MCF 10A (cell line): Measurements from ENCODE around the gene GLRX. TPM values are rescaled to one million over a fixed set of nuclear protein-coding genes. Genes with fewer than 3 reads are reported as not detected.

ENCODE experiments used
- BruUV-seq: library from RNA; stranded (reverse); fragments of 400-500 nt; replicated peaks from 2 replicates; lab custom pipeline; 2021; lab: Mats Ljungman, UMichigan
- CTCF ChIA-PET: fragments of 300-600 bp; sonication (Branson Sonifier 250); formaldehyde crosslinking; extraction: SDS; loops from one replicate; lab custom pipeline; 2021; ENCODE audit warnings: antibody characterized with exemption, inconsistent platforms; lab: Yijun Ruan, JAX
- POLR2A ChIA-PET: fragments of 300-600, 350-650 bp; sonication (Branson Sonifier 250); formaldehyde crosslinking; extraction: SDS; loops from one replicate; lab custom pipeline; 2020; ENCODE audit warnings: antibody characterized with exemption, inconsistent platforms; lab: Yijun Ruan, JAX
- DNase-seq: peaks from one replicate; pipeline ENCODE4 v3.0.0-alpha.2; 2018; ENCODE audit not compliant: unreplicated experiment
- H3K27ac Mint-ChIP-seq: one replicate; pipeline ENCODE4 v1.8.0; 2022; ENCODE audit warnings: mild to moderate bottlenecking, low read depth, mixed read lengths; ENCODE audit not compliant: unreplicated experiment
- H3K27me3 Mint-ChIP-seq: one replicate; pipeline ENCODE4 v1.8.0; 2022; ENCODE audit warnings: mixed read lengths; ENCODE audit not compliant: insufficient read depth, unreplicated experiment
- H3K36me3 Mint-ChIP-seq: one replicate; pipeline ENCODE4 v1.8.0; 2022; ENCODE audit warnings: mild to moderate bottlenecking, moderate library complexity, mixed read lengths; ENCODE audit not compliant: insufficient read depth, unreplicated experiment
- H3K4me1 Mint-ChIP-seq: one replicate; pipeline ENCODE4 v1.8.0; 2022; ENCODE audit warnings: mixed read lengths; ENCODE audit not compliant: insufficient read depth, unreplicated experiment
- H3K4me3 Mint-ChIP-seq: one replicate; pipeline ENCODE4 v1.8.0; 2022; ENCODE audit warnings: mild to moderate bottlenecking, moderate library complexity, mixed read lengths; ENCODE audit not compliant: unreplicated experiment
- H3K9me3 Mint-ChIP-seq: one replicate; pipeline ENCODE4 v1.8.0; 2022; ENCODE audit warnings: mixed read lengths; ENCODE audit not compliant: unreplicated experiment
- intact Hi-C: fragments of 100-400 bp; cut with micrococcal nuclease; formaldehyde crosslinking; loops from 2 replicates; pipeline ENCODE4 v1.14.1; 2022
- total RNA-seq: library from RNA; stranded (reverse); gene quantifications from 2 replicates; pipeline ENCODE4 v1.2.3, GENCODE V29; 2022
- TF ChIP-seq, protein P1 (sequence below): fragments of 200-600 bp; IDR thresholded peaks from one replicate; pipeline ENCODE4 v1.8.0; 2022; ENCODE audit warnings: antibody characterized with exemption, mild to moderate bottlenecking; ENCODE audit not compliant: unreplicated experiment

The GLRX gene
- total RNA-seq, 1 experiment from 2014 or later: 41.4 TPM

DNA sequence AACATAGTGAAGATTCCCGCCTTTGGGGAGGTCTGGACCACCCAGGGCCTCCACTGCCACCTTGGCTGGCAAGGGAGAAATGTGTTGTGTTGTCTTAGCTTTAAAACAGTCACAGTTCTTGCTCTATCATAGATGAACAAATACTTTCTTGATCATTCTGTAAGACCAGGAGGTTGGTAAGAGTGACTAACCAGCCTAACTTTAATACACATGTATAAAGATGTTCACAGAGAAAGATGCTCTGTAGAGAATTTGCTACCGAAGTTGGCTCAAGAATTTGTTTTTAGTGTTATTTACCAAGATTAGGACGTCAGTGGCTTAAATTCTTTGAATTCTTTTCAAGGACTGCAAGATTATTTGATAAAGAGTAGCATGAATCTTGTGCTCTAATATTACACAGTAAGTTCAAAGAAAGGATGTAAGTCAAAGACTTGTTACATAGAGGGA is 28.4 kb downstream of the GLRX start:
- Mint-ChIP-seq H3K27me3 (no peaks in the 10 kb centered on the region), H3K27ac (no peak overlapping the region), H3K36me3 (no peaks in the 10 kb centered on the region), H3K9me3 (no peaks in the 10 kb centered on the region), H3K4me3 (no peak overlapping the region), H3K4me1 (no peaks in the 10 kb centered on the region)
- intact Hi-C loops: no loop called here
- CTCF ChIA-PET: no interaction called here
- TF ChIP-seq, protein P1, sequence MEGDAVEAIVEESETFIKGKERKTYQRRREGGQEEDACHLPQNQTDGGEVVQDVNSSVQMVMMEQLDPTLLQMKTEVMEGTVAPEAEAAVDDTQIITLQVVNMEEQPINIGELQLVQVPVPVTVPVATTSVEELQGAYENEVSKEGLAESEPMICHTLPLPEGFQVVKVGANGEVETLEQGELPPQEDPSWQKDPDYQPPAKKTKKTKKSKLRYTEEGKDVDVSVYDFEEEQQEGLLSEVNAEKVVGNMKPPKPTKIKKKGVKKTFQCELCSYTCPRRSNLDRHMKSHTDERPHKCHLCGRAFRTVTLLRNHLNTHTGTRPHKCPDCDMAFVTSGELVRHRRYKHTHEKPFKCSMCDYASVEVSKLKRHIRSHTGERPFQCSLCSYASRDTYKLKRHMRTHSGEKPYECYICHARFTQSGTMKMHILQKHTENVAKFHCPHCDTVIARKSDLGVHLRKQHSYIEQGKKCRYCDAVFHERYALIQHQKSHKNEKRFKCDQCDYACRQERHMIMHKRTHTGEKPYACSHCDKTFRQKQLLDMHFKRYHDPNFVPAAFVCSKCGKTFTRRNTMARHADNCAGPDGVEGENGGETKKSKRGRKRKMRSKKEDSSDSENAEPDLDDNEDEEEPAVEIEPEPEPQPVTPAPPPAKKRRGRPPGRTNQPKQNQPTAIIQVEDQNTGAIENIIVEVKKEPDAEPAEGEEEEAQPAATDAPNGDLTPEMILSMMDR: no peak
- no peak for DNase-seq
- BruUV-seq: no TSS peak
- POLR2A ChIA-PET: no interaction called here

DNA sequence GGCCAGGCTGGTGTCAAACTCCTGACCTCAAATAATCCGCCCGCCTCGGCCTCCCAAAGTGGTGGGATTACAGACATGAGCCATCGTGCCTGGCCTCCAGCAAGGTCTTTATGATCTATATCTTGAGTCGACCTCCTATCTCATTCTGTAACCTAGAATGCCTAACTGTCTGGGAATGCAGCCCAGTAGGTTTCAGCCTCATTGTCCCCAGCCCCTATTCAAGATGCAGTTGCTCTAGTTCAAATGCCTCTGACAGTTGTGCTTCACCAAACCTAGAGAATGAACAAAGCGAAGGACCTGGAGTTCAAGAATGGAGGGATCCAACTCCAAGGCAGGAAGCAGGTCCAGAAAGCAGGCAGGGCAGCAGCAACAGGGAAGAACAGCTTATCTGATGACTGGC is 30.8 kb downstream of the GLRX start:
- H3K9me3 Mint-ChIP-seq: no peaks in the 10 kb centered on the region
- no peaks in the 10 kb centered on the region for H3K4me1 Mint-ChIP-seq
- BruUV-seq: no TSS peak
- no peak for DNase-seq
- ChIA-PET POLR2A (interaction anchor here (0.6 to 1.2 kb wide), 2 partner anchors 32 to 549 kb away, joined by 3 read pairs; no protein-coding TSS in a partner anchor), CTCF (interaction anchor here (0.6 to 5.0 kb wide), 4 partner anchors 10 to 61 kb away, joined by 3 to 49 read pairs (median 16); no protein-coding TSS in a partner anchor)
- no peak overlapping the region for H3K4me3 Mint-ChIP-seq
- H3K36me3 Mint-ChIP-seq: no peaks in the 10 kb centered on the region
- no peak overlapping the region for H3K27ac Mint-ChIP-seq
- H3K27me3 Mint-ChIP-seq: no peaks in the 10 kb centered on the region
- intact Hi-C loops: no loop called here
- TF ChIP-seq, protein P1: no peak

DNA sequence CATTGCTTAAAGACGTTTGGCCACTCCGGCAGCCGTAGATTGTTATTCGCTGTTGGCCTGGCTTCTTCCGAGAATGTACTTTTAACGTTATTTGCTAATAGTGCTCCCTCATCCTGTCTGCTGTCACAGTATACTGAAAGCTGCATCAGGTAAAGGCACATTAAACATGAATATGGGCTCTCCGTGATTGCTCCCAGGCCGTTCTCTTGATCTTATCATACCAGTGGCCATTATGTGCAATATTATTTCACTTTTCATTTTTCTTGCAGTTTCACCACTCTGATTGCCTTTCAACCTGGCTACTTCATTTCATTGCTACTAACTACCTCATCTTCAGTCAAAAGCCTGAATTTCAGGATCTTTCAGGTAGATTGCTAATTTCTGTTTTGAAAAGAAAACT is 34.0 kb downstream of the GLRX start:
- no peak overlapping the region for H3K4me3 Mint-ChIP-seq
- H3K9me3 Mint-ChIP-seq: no peaks in the 10 kb centered on the region
- no TSS peak for BruUV-seq
- intact Hi-C loops: no loop called here
- ChIA-PET POLR2A (interaction anchor here (1.1 kb wide), 1 partner anchor 124 kb away, joined by 3 read pairs; no protein-coding TSS in a partner anchor), CTCF (interaction anchor here (0.7 to 5.0 kb wide), 4 partner anchors 15 to 524 kb away, joined by 3 to 27 read pairs (median 4); no protein-coding TSS in a partner anchor)
- no peak for DNase-seq
- no peaks in the 10 kb centered on the region for H3K4me1 Mint-ChIP-seq
- no peaks in the 10 kb centered on the region for H3K27me3 Mint-ChIP-seq
- no peak overlapping the region for H3K27ac Mint-ChIP-seq
- TF ChIP-seq, protein P1: no peak
- H3K36me3 Mint-ChIP-seq: no peaks in the 10 kb centered on the region

DNA sequence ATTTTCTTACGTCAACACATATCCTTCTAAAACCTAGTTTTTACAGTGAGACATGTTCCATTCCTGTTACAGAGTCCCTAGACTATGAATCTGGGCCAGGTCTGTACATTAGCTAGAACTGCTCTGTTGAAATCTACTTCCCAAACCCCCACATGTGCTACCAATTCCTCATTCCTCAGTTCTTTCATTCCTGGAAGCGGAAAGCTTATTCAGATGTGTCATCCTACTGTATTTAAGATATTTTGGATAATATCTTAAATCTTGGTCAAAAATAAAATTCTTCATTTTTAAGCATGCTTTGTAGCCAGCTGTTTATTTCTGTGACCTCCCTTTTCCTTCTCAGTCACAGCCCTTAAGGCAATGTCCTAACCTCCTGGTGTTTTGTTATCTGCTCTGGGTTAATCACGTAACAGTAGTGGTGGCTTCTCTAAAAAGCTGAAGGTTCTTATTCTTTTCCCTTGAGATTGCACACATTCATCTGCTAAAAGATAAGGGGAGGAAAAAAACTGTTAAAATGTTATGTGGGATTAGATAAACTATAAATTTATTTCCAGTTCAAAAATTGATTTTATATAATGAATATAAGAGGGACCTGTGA is 35.6 kb downstream of the GLRX start:
- intact Hi-C loops: no loop called here
- H3K9me3 Mint-ChIP-seq: no peaks in the 10 kb centered on the region
- no TSS peak for BruUV-seq
- no peak overlapping the region for H3K4me3 Mint-ChIP-seq
- no peak for DNase-seq
- H3K36me3 Mint-ChIP-seq: no peaks in the 10 kb centered on the region
- H3K27me3 Mint-ChIP-seq: no peaks in the 10 kb centered on the region
- ChIA-PET POLR2A (interaction anchor here (0.7 to 2.0 kb wide), 4 partner anchors 33 to 143 kb away, joined by 3 to 6 read pairs (median 4); partner anchors contain the start of gene GLRX), CTCF (interaction anchor here (0.6 to 7.7 kb wide), 5 partner anchors 9 to 542 kb away, joined by 3 to 336 read pairs (median 4); partner anchors contain the start of gene RFESD)
- H3K27ac Mint-ChIP-seq: no peak overlapping the region
- TF ChIP-seq, protein P1: no peak
- H3K4me1 Mint-ChIP-seq: no peaks in the 10 kb centered on the region
